ENCODE measurements around the gene SURF6. TPM values are rescaled to one million over a fixed set of nuclear protein-coding genes. Genes with fewer than 3 reads are reported as not detected.

The SURF6 gene
- total RNA-seq, 4 donors from 2014 or later, result 10.5 to 47.8 (median 14.5) TPM

- ATAC-seq (ENCODE audit: low FRiP score), result no peak
- DNase-seq (ENCODE audit: low spot score), result no peak
- no peak for TF ChIP-seq CTCF (IDR thresholded peaks at IDR 0.05)
These were observed 23.6 kb upstream of the SURF6 start for GRCh38 chr9:133359399-133360175.

GRCh38 chr9:133357656-133358055 is 21.7 kb upstream of the SURF6 start:
- TF ChIP-seq CTCF (IDR thresholded peaks at IDR 0.05), result no peak
- no peak for DNase-seq (ENCODE audit: low spot score)
- no peak for ATAC-seq (ENCODE audit: low FRiP score)

- ATAC-seq (ENCODE audit: low FRiP score) (peak; percentile 85), DNase-seq (ENCODE audit: low spot score) (peak; percentile 52)
- TF ChIP-seq CTCF (IDR thresholded peaks at IDR 0.05), result no peak
These were observed 20.6 kb upstream of the SURF6 start, which contains the start of the genes SURF1 and SURF2 for GRCh38 chr9:133356391-133357091. Gene SURF1 (minus strand): TSS chr9:133356487. CDS start chr9:133356453, 34 bp downstream. Gene SURF2 (plus strand): TSS chr9:133356550. CDS start chr9:133356593, 43 bp downstream.

- ATAC-seq (ENCODE audit: low FRiP score) (peak; percentile 3), DNase-seq (ENCODE audit: low spot score) (no peak)
- TF ChIP-seq CTCF (IDR thresholded peaks at IDR 0.05), result no peak
These were observed 19.9 kb upstream of the SURF6 start for GRCh38 chr9:133355881-133356357.

- no peak for TF ChIP-seq CTCF (IDR thresholded peaks at IDR 0.05)
- ATAC-seq (ENCODE audit: low FRiP score), result no peak
- no peak for DNase-seq (ENCODE audit: low spot score)
These were observed 18.8 kb upstream of the SURF6 start for GRCh38 chr9:133354766-133355165.

- ATAC-seq (ENCODE audit: low FRiP score), result no peak
- no peak for DNase-seq (ENCODE audit: low spot score)
- no peak for TF ChIP-seq CTCF (IDR thresholded peaks at IDR 0.05)
These were observed 17.6 kb upstream of the SURF6 start for GRCh38 chr9:133353548-133353947.

Measured in omental fat pad (tissue), 4 donors.